GM10266 (cell line): ENCODE data around the gene C2CD2.

Experiments
- DNase-seq: peaks from one replicate; pipeline ENCODE4 v3.0.0; 2012; ENCODE audit errors: extremely low spot score
- CTCF ChIP-seq: IDR thresholded peaks from 2 replicates; pipeline ENCODE4 v1.5.1; 2012; ENCODE audit warnings: mild to moderate bottlenecking, low read depth; ENCODE audit not compliant: control insufficient read depth, insufficient read depth; ENCODE audit errors: missing control alignments

Gene C2CD2

GRCh38 chr21:41843584-41843983, 110.2 kb downstream of the C2CD2 start:
- TF ChIP-seq CTCF: no peak
- no peak for DNase-seq

GRCh38 chr21:41840880-41841279, 112.9 kb downstream of the C2CD2 start:
- no peak for DNase-seq
- TF ChIP-seq CTCF: no peak

GRCh38 chr21:41839387-41840000, 114.3 kb downstream of the C2CD2 start:
- no peak for DNase-seq

DNA sequence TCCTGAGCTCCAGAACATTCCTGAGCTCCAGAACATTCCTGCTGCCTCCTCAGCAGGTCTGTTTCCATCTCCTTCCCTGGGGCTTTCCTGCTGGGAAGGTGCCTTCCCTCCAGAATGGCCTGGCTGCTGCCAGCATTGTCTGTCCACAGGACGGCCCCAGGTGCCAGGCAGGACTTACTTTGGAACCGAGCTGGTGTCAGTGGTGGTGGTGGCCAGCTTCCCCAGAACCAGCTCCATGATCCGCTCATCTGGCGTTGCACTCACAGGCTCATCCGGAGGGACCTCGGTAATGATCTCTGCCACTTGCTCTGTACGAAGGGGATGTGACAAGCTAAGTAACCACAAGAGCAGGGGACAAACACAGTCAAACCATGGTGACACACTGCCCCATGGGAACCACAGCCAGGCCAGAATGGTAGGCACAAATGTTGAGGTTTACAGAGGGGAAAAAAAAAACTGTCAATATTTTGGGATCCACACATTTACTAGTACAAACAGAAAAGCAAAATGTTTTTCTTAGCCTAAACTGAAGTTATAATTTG, 116.0 kb downstream of the C2CD2 start:
- no peak for TF ChIP-seq CTCF
- DNase-seq: no peak

More at GRCh38 chr21:41839387-41840000, 114.3 kb downstream of the C2CD2 start:
- no peak for TF ChIP-seq CTCF

- no peak for DNase-seq
- no peak for TF ChIP-seq CTCF
Observed at GRCh38 chr21:41836166-41837015, 117.4 kb downstream of the C2CD2 start.

DNA sequence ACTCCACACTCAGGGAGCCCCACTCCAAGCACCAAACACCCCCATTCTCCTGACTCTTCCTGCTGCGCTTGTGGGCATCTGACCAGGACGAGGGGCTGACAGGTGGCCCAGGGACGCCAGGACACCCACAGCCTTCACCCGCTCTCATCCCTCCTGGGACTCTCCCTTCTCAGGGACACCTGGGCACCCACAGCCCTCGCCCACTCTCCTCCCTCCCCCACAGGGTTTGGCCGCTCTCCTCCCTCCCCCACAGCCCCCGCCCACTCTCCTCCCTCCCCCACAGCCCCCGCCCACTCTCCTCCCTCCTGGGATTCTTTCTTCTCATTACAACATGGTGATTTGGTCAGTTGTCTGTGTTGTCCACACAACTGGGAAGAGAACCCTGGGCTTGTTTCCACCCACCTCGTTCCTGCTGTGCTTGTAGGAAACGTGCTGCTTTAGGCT, 118.1 kb downstream of the C2CD2 start:
- TF ChIP-seq CTCF: no peak
- DNase-seq: no peak
